Lung (tissue), 12 donors: Measurements from ENCODE around the gene PSMB3. TPM values are rescaled to one million over a fixed set of nuclear protein-coding genes. Genes with fewer than 3 reads are reported as not detected.

Experiments used
- ATAC-seq: fragments of 200-7000 bp; cut with Tn5 transposase; one replicate; pipeline ENCODE4 v1.9.1; 2020; ENCODE audit warnings: moderate number of reproducible peaks; ENCODE audit not compliant: insufficient read depth, low FRiP score
- DNase-seq, 3 donors: peaks; one replicate each; pipeline ENCODE4 v3.0.0-alpha.2; 2013 to 2017
- H3K27ac ChIP-seq, 2 donors: one replicate each; pipeline ENCODE4 v1.5.1; 2013; ENCODE audit warnings: mild to moderate bottlenecking in 2 of 2, moderate library complexity in 2 of 2, control low read depth in 1 of 2, inconsistent platforms in 1 of 2, low read depth in 1 of 2, low read length in 1 of 2
- H3K27me3 ChIP-seq, 3 donors: one replicate each; pipeline ENCODE4 v1.5.1; 2013; ENCODE audit warnings: low read length in 2 of 3; ENCODE audit not compliant: control insufficient read depth in 3 of 3, insufficient read depth in 3 of 3
- H3K36me3 ChIP-seq, 4 donors: one replicate each; pipeline ENCODE4 v1.5.1; 2013; ENCODE audit warnings: low read length in 4 of 4, mild to moderate bottlenecking in 1 of 4, moderate library complexity in 1 of 4; ENCODE audit not compliant: control insufficient read depth in 4 of 4, insufficient read depth in 4 of 4
- H3K4me1 ChIP-seq, 5 donors: one replicate each; pipeline ENCODE4 v1.5.1; 2013; ENCODE audit warnings: low read length in 5 of 5, mild to moderate bottlenecking in 2 of 5, moderate library complexity in 1 of 5; ENCODE audit not compliant: control insufficient read depth in 5 of 5, insufficient read depth in 5 of 5
- H3K4me3 ChIP-seq: one replicate; pipeline ENCODE4 v1.5.1; 2013; ENCODE audit warnings: mild to moderate bottlenecking, control low read depth, moderate library complexity
- H3K9ac ChIP-seq, 2 donors: one replicate each; pipeline ENCODE4 v1.5.1; 2013; ENCODE audit warnings: low read length in 2 of 2, control low read depth in 1 of 2; ENCODE audit not compliant: insufficient read depth in 1 of 2
- H3K9me3 ChIP-seq, 4 donors: one replicate each; pipeline ENCODE4 v1.5.1; 2013; ENCODE audit warnings: low read length in 3 of 4, mild to moderate bottlenecking in 1 of 4, moderate library complexity in 1 of 4; ENCODE audit not compliant: control insufficient read depth in 4 of 4, insufficient read depth in 3 of 4
- CTCF ChIP-seq: IDR thresholded peaks from 2 replicates; pipeline ENCODE4 v1.5.1; 2012; ENCODE audit warnings: mild to moderate bottlenecking; ENCODE audit errors: control extremely low read depth, extremely low read depth
- WGBS, 2 donors: extraction: QIAGEN DNeasy Blood & Tissue Kit; methylation state at CpG; one replicate each; pipeline ENCODE4 v1.1.7; 2013; 5-methylcytosine and 5-hydroxymethylcytosine counted together
- polyA plus RNA-seq, 2 donors: library from polyadenylated mRNA; stranded (reverse); fragments of 200-250 nt; gene quantifications; one replicate each; pipeline ENCODE4 v1.2.1, GENCODE V29; 2013
- total RNA-seq, 2 donors: library from RNA; depleted of rRNA in 1 of 2; stranded (reverse); fragments of >200 nt in 1 of 2; gene quantifications; one replicate each; pipeline ENCODE4 v1.2.1, GENCODE V29; 2014 to 2021
- donor health status: control.
- donor health status: control.
- donor health status: Bipolar disorder and iron deficiency.
- donor health status: healthy.
- donor health status: DM: yes; HTN: yes; CAD: no.

Gene PSMB3
- total and polyA plus RNA-seq, 4 donors = 81.3 to 374 (median 234) TPM

- Histone ChIP-seq H3K4me1 (peaks cover 0 to 36% (median 16%) of the 10 kb centered on the region in 5 donors), H3K9ac (no peak overlapping the region), H3K27ac (peak overlapping the region in 1 of 2 donors; percentile 36), H3K4me3 (no peak overlapping the region), H3K27me3 (no peaks in the 10 kb centered on the region), H3K9me3 (no peaks in the 10 kb centered on the region), H3K36me3 (peaks cover 0 to 29% (median 20%) of the 10 kb centered on the region in 4 donors)
- WGBS, 2 donors = 76 to 85% methylated on average over 7 of the region's 7 CpGs
- no peak for DNase-seq
- no peak for ATAC-seq
- TF ChIP-seq CTCF = no peak
Observed at GRCh38 chr17:38732376-38733281, 19.9 kb upstream of the PSMB3 start.

- no peaks in the 10 kb centered on the region for H3K9me3 ChIP-seq
- ATAC-seq (no peak), DNase-seq (no peak)
- no peaks in the 10 kb centered on the region for H3K27me3 ChIP-seq
- H3K4me1 ChIP-seq = peaks cover 0 to 36% (median 11%) of the 10 kb centered on the region in 5 donors
- peaks cover 0 to 32% (median 26%) of the 10 kb centered on the region in 4 donors for H3K36me3 ChIP-seq
- H3K27ac ChIP-seq = peak overlapping the region in 1 of 2 donors; percentile 15
- 77 to 88% methylated on average over 9 of the region's 9 CpGs for WGBS, 2 donors
- TF ChIP-seq CTCF = no peak
- no peak overlapping the region for H3K4me3 ChIP-seq
- H3K9ac ChIP-seq = no peak overlapping the region
Observed at GRCh38 chr17:38733282-38733981, 19.1 kb upstream of the PSMB3 start.

- peak in 2 of 3 donors; percentile 46 to 54 for DNase-seq
- no peak for TF ChIP-seq CTCF
- H3K9me3 ChIP-seq = no peaks in the 10 kb centered on the region
- no peak overlapping the region for H3K27ac ChIP-seq
- no peak overlapping the region for H3K9ac ChIP-seq
- peaks cover 0 to 40% (median 33%) of the 10 kb centered on the region in 4 donors for H3K36me3 ChIP-seq
- WGBS, 2 donors = 67 to 80% methylated on average over 15 of the region's 15 CpGs
- no peak for ATAC-seq
- no peak overlapping the region for H3K4me3 ChIP-seq
- H3K27me3 ChIP-seq = no peaks in the 10 kb centered on the region
- peaks cover 0 to 31% (median 7%) of the 10 kb centered on the region in 5 donors for H3K4me1 ChIP-seq
Observed at GRCh38 chr17:38733982-38734973, 18.3 kb upstream of the PSMB3 start.
